CD14-positive monocyte (primary cell): Measurements from ENCODE around the gene PLXNA2. TPM values are rescaled to one million over a fixed set of nuclear protein-coding genes. Genes with fewer than 3 reads are reported as not detected.

Experiments used
- DNase-seq, 3 donors: peaks; one replicate each; pipeline ENCODE4 v3.0.0-alpha.2; 2011 to 2022
- H2AFZ ChIP-seq: 2 replicates; pipeline ENCODE4 v1.6.0; 2012; ENCODE audit warnings: mild to moderate bottlenecking, low read depth, low read length, inconsistent platforms; ENCODE audit not compliant: insufficient read depth, poor library complexity, severe bottlenecking
- H3K27ac ChIP-seq, 2 donors: 1 replicate in 1 of 2; 2 replicates in 1 of 2; pipeline ENCODE4 v1.5.1; 2012 to 2013; ENCODE audit warnings: low read length in 2 of 2, control low read depth in 1 of 2, inconsistent platforms in 1 of 2, low read depth in 1 of 2, mild to moderate bottlenecking in 1 of 2
- H3K27me3 ChIP-seq, 2 donors: one replicate each; pipeline versions ENCODE4 v1.6.0 to v1.6.1; 2011 to 2013; ENCODE audit warnings: low read length in 2 of 2; ENCODE audit not compliant: control insufficient read depth in 2 of 2, insufficient read depth in 2 of 2
- H3K36me3 ChIP-seq, 2 donors: replicated peaks in 1 of 2; 1 replicate in 1 of 2; 2 replicates in 1 of 2; pipeline versions ENCODE4 v1.5.1 to v1.6.1; 2012 to 2013; ENCODE audit warnings: low read length in 2 of 2, control low read depth in 1 of 2, inconsistent platforms in 1 of 2, mild to moderate bottlenecking in 1 of 2; ENCODE audit not compliant: insufficient read depth in 2 of 2, control insufficient read depth in 1 of 2
- H3K4me1 ChIP-seq, 2 donors: 1 replicate in 1 of 2; 2 replicates in 1 of 2; pipeline versions ENCODE4 v1.5.1 to v1.6.1; 2012 to 2013; ENCODE audit warnings: low read length in 2 of 2, control low read depth in 1 of 2, inconsistent platforms in 1 of 2, mild to moderate bottlenecking in 1 of 2, moderate library complexity in 1 of 2; ENCODE audit not compliant: insufficient read depth in 2 of 2, control insufficient read depth in 1 of 2
- H3K4me2 ChIP-seq: replicated peaks from 2 replicates; pipeline ENCODE3; 2012; ENCODE audit warnings: low read length, moderate library complexity, mild to moderate bottlenecking; ENCODE audit not compliant: poor library complexity, severe bottlenecking; ENCODE audit errors: extremely low read depth
- H3K4me3 ChIP-seq, 3 experiments: fragments of 200-600 bp in 1 of 3; sonication (generic) in 1 of 3; replicated peaks in 1 of 3; 1 replicate in 2 of 3; 2 replicates in 1 of 3; pipeline ENCODE4 v1.5.1; 2011 to 2013; ENCODE audit warnings: low read length in 3 of 3, mild to moderate bottlenecking in 3 of 3, control low read depth in 2 of 3, low read depth in 2 of 3, inconsistent platforms in 1 of 3, moderate library complexity in 1 of 3
- H3K79me2 ChIP-seq: 2 replicates; pipeline ENCODE4 v1.6.0; 2012; ENCODE audit warnings: mild to moderate bottlenecking, control low read depth, inconsistent platforms, low read length, moderate library complexity; ENCODE audit not compliant: insufficient read depth
- H3K9ac ChIP-seq: 2 replicates; pipeline ENCODE4 v1.6.0; 2017; ENCODE audit warnings: low read length, mild to moderate bottlenecking; ENCODE audit not compliant: insufficient read depth, poor library complexity, severe bottlenecking
- H3K9me3 ChIP-seq, 2 donors: replicated peaks in 1 of 2; 1 replicate in 1 of 2; 2 replicates in 1 of 2; pipeline versions ENCODE4 v1.5.1 to v1.6.1; 2012 to 2013; ENCODE audit warnings: low read length in 2 of 2, control low read depth in 1 of 2; ENCODE audit not compliant: control insufficient read depth in 1 of 2, insufficient read depth in 1 of 2
- H4K20me1 ChIP-seq: 2 replicates; pipeline ENCODE4 v1.6.0; 2012; ENCODE audit warnings: mild to moderate bottlenecking, low read length, control low read depth, moderate library complexity; ENCODE audit not compliant: insufficient read depth
- H3K27ac Mint-ChIP-seq, 7 donors: one replicate each; pipeline ENCODE4 v1.8.0; 2020; ENCODE audit warnings: mild to moderate bottlenecking in 7 of 7, mixed read lengths in 7 of 7, moderate library complexity in 6 of 7, inconsistent platforms in 2 of 7
- H3K27me3 Mint-ChIP-seq, 3 donors: one replicate each; pipeline ENCODE4 v1.8.0; 2021 to 2022; ENCODE audit warnings: low read depth in 3 of 3, mild to moderate bottlenecking in 3 of 3, mixed read lengths in 3 of 3, moderate library complexity in 3 of 3, inconsistent platforms in 1 of 3
- H3K36me3 Mint-ChIP-seq, 2 donors: one replicate each; pipeline ENCODE4 v1.8.0; 2020; ENCODE audit warnings: mixed read lengths in 2 of 2, inconsistent platforms in 1 of 2, mild to moderate bottlenecking in 1 of 2
- H3K4me1 Mint-ChIP-seq: one replicate; pipeline ENCODE4 v1.8.0; 2020; ENCODE audit warnings: mild to moderate bottlenecking, mixed read lengths
- H3K4me3 Mint-ChIP-seq, 2 donors: one replicate each; pipeline ENCODE4 v1.8.0; 2020; ENCODE audit warnings: mild to moderate bottlenecking in 2 of 2, mixed read lengths in 2 of 2, moderate library complexity in 1 of 2
- H3K9me3 Mint-ChIP-seq, 7 donors: one replicate each; pipeline ENCODE4 v1.8.0; 2020 to 2022; ENCODE audit warnings: mixed read lengths in 7 of 7, mild to moderate bottlenecking in 6 of 7, moderate library complexity in 6 of 7, inconsistent platforms in 2 of 7
- CTCF ChIP-seq: fragments of 200-600 bp; IDR thresholded peaks from one replicate; pipeline ENCODE4 v1.8.0; 2022; ENCODE audit warnings: antibody characterized with exemption, mild to moderate bottlenecking
- WGBS: methylation state at CpG from one replicate; pipeline ENCODE4 v1.1.5; 2013; ENCODE audit warnings: missing lambda C conversion rate; ENCODE audit not compliant: insufficient coverage; 5-methylcytosine and 5-hydroxymethylcytosine counted together
- intact Hi-C, 2 donors: fragments of 100-400 bp; cut with micrococcal nuclease; formaldehyde crosslinking; loops; one replicate each; pipeline versions ENCODE4 v1.15.0 to v1.15.1; 2023
- polyA plus RNA-seq, 3 donors: library from polyadenylated mRNA; depleted of rRNA in 1 of 3; unstranded in 2 of 3; stranded (reverse) in 1 of 3; fragments of 300-500 nt in 2 of 3; fragments of >200 nt in 1 of 3; fragmentation: Illumina TruSeq in 2 of 3; gene quantifications; 1 replicate in 2 of 3; 2 replicates in 1 of 3; pipeline ENCODE4 v1.2.3, GENCODE V29; 2012 to 2021

The PLXNA2 gene
- polyA plus RNA-seq, 3 donors = 0.75 to 2.1 (median 1.1) TPM

- no peaks in the 10 kb centered on the region for H3K36me3 ChIP-seq
- Mint-ChIP-seq H3K36me3 (no peaks in the 10 kb centered on the region), H3K27me3 (peaks cover 7 to 12% (median 10%) of the 10 kb centered on the region in 3 donors), H3K27ac (no peak overlapping the region), H3K4me1 (peaks cover 14% of the 10 kb centered on the region), H3K4me3 (no peak overlapping the region), H3K9me3 (no peaks in the 10 kb centered on the region)
- H3K4me3 ChIP-seq = no peak overlapping the region
- no peak overlapping the region for H2AFZ ChIP-seq
- TF ChIP-seq CTCF = no peak
- H4K20me1 ChIP-seq = no peaks in the 10 kb centered on the region
- intact Hi-C loops = no loop called here
- H3K4me2 ChIP-seq = no peak overlapping the region
- no peaks in the 10 kb centered on the region for H3K79me2 ChIP-seq
- DNase-seq = no peak
- H3K27me3 ChIP-seq = no peaks in the 10 kb centered on the region
- WGBS = 100% methylated on average over 5 of the region's 10 CpGs
- H3K4me1 ChIP-seq = peaks cover 7 to 10% of the 10 kb centered on the region in 2 donors
- H3K9ac ChIP-seq = no peak overlapping the region
- no peak overlapping the region for H3K27ac ChIP-seq
- H3K9me3 ChIP-seq = no peaks in the 10 kb centered on the region
Observed at GRCh38 chr1:208224192-208224713, 19.9 kb downstream of the PLXNA2 start.

- Mint-ChIP-seq H3K9me3 (no peaks in the 10 kb centered on the region), H3K27me3 (peaks cover 5 to 8% (median 7%) of the 10 kb centered on the region in 3 donors), H3K27ac (no peak overlapping the region), H3K4me3 (no peak overlapping the region), H3K36me3 (no peaks in the 10 kb centered on the region), H3K4me1 (peaks cover 14% of the 10 kb centered on the region)
- TF ChIP-seq CTCF = no peak
- Histone ChIP-seq H3K4me1 (peaks cover 7 to 10% of the 10 kb centered on the region in 2 donors), H2AFZ (no peak overlapping the region), H3K27me3 (no peaks in the 10 kb centered on the region), H3K79me2 (no peaks in the 10 kb centered on the region), H3K36me3 (no peaks in the 10 kb centered on the region), H3K9ac (no peak overlapping the region), H3K9me3 (no peaks in the 10 kb centered on the region), H3K27ac (no peak overlapping the region), H3K4me3 (no peak overlapping the region), H4K20me1 (no peaks in the 10 kb centered on the region), H3K4me2 (no peak overlapping the region)
- WGBS = 62% methylated on average over 7 of the region's 8 CpGs
- intact Hi-C loops = no loop called here
- DNase-seq = no peak
Observed at GRCh38 chr1:208223136-208223535, 21.0 kb downstream of the PLXNA2 start.
